ENCODE measurements around the gene LMF2.

DNA sequence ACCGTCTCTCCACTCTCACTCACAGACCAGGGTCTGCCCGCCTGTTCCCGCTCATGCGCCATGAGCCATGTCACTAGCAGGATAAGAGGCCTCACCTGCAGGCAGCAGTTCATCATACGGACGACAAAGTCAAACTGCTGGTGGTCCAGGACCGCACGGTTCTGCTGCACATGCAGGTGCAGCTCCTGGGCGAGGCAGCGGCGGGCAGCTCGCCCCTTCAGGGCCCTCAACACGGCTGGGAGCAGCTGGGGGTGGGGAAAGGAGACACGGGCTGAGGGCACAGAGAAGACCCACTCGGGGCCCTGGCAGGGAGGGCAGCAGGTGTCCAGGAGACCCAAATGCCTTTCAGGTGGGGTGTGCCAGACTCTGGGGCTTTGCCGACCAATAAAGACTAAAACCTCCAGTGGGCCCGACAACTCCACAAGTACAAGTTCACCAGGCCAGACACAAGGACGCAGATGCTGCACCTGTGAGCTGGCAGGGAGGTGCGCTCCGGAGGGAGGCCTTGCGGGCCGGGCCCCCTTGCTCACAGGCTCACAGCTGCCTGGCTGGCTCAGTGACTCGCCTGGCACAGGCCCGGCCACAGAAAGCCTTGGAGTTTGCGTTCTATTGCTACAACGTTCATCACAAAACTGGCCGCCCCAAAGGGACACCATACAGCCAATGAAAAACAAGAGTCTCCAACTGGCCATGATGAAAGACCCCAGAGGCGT lies 44.2 kb downstream of the LMF2 start:
- TF ChIP-seq, protein P1, sequence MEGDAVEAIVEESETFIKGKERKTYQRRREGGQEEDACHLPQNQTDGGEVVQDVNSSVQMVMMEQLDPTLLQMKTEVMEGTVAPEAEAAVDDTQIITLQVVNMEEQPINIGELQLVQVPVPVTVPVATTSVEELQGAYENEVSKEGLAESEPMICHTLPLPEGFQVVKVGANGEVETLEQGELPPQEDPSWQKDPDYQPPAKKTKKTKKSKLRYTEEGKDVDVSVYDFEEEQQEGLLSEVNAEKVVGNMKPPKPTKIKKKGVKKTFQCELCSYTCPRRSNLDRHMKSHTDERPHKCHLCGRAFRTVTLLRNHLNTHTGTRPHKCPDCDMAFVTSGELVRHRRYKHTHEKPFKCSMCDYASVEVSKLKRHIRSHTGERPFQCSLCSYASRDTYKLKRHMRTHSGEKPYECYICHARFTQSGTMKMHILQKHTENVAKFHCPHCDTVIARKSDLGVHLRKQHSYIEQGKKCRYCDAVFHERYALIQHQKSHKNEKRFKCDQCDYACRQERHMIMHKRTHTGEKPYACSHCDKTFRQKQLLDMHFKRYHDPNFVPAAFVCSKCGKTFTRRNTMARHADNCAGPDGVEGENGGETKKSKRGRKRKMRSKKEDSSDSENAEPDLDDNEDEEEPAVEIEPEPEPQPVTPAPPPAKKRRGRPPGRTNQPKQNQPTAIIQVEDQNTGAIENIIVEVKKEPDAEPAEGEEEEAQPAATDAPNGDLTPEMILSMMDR (conservative IDR thresholded peaks at IDR 0.05; ENCODE audit: low read depth, low read length) = no peak
- no peak for TF ChIP-seq EZH2phosphoT487 (IDR thresholded peaks at IDR 0.05; ENCODE audit: borderline replicate concordance, low read length)
